GM21390 (cell line): ENCODE data around the gene SWSAP1.
"Not testable (repeated sequence)": the region's sequence is repeated elsewhere in the genome, so short reads cannot be mapped to it uniquely, and the experiment has no call there.

Experiments used
- ATAC-seq: cut with Tn5 transposase; IDR thresholded peaks from one replicate; pipeline ENCODE4 v1.9.1; 2021; ENCODE audit not compliant: unreplicated experiment

Gene SWSAP1

GRCh38 chr19:11354102-11354501 lies 20.4 kb upstream of the SWSAP1 start:
- ATAC-seq, result not testable (repeated sequence)

- ATAC-seq, result no peak
Measured at GRCh38 chr19:11355160-11356073, 19.0 kb upstream of the SWSAP1 start, which contains the start of gene PLPPR2. TSS of gene PLPPR2 (plus strand) at chr19:11355432. CDS start at chr19:11357674, 2,242 bp downstream.

DNA sequence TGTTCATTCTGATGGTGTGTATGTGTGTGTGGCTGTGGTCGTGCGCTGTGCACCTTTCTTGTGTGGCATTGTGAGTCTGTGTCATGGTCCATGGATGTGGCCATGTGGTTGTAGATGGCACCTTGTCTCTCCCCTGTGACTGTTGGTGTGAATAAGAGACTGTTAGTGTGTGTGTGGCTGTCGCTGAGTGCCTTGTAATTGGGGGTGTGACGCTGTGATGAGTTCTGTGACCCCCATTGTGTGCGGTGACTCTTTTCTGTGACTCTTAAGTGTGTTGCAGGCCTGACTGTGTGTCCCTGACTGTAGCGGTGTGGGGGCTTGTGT lies 18.4 kb upstream of the SWSAP1 start:
- no peak for ATAC-seq

GRCh38 chr19:11356676-11357550 lies 17.6 kb upstream of the SWSAP1 start:
- no peak for ATAC-seq

DNA sequence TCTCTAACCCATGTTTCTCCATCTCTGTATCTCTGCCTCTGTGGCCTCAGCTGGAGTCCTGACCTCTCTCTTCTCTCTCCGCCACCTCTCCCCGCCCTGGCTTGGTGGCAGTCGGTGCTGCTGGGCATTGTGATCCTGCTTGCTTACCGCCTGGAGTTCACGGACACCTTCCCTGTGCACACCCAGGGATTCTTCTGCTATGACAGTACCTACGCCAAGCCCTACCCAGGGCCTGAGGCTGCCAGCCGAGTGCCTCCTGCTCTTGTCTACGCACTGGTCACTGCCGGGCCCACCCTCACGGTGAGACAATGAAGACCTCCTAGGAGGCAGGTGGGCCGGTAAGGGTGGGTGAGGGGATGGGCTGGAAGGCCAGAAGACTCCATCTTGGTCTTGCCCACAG lies 15.0 kb upstream of the SWSAP1 start:
- ATAC-seq, result no peak

GRCh38 chr19:11361037-11361770 lies 13.3 kb upstream of the SWSAP1 start:
- no peak for ATAC-seq

DNA sequence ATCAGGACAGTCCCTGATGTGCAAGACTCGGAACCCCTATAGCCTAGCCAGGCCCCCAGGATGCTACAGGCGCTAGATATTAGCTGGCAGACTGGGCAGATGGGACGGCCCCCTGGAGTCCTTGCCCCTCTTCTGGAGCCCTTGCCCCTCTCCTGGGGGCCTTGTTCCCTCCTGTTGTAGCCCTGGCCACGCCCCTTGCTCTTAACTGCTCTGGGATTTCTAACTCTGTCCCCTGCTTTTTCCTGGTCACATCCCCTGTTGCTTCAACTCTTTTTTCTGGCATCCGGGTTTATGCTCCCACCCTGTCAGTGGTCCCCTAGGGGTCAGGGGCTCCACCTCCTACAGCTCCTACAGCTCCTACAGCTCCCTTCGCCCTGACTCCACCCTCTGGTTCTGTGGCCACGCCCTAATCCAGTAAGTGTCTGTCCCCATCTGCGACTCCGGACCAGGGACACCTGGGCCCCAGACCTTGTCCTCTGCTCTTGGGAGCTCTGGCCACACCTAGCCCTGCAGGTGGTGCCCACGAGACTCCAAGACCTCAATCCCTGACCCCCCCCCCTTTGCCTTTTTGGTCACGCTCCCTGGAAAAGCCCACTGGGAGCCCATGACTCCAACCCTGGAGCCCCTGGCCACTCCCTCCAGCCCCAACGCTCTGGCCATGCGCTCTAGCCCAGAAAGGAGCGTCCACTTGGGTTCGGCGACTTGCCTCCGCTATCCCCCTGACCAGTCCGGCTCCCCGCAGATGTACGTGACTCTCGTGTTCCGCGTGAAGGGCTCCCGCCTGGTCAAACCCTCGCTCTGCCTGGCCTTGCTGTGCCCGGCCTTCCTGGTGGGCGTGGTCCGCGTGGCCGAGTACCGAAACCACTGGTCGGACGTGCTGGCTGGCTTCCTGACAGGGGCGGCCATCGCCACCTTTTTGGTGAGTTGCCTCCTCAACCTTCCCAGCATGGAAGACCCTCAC lies 12.4 kb upstream of the SWSAP1 start:
- no peak for ATAC-seq

- no peak for ATAC-seq
Measured at GRCh38 chr19:11363881-11364280, 10.6 kb upstream of the SWSAP1 start.

DNA sequence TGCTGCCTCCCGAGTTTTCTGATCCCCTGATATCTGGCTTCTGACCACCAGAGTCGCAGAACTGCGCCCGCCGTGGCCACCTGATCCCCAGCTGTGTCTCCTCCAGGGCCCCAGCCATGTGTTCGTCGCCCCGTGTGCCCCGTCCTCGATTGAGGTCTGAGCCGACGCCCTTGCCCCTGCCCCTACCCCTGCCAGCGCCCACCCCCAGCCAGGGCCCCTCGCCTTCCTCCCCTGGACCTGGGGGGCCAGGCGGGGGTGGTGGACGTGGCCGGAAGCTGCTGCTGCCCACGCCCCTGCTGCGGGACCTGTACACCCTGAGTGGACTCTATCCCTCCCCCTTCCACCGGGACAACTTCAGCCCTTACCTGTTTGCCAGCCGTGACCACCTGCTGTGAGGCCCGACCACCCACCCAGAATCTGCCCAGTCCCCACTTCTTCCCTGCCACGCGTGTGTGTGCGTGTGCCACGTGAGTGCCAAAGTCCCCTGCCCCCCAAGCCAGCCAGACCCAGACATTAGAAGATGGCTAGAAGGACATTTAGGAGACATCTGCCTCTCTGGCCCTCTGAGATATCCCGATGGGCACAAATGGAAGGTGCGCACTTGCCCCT lies 10.1 kb upstream of the SWSAP1 start:
- no peak for ATAC-seq

DNA sequence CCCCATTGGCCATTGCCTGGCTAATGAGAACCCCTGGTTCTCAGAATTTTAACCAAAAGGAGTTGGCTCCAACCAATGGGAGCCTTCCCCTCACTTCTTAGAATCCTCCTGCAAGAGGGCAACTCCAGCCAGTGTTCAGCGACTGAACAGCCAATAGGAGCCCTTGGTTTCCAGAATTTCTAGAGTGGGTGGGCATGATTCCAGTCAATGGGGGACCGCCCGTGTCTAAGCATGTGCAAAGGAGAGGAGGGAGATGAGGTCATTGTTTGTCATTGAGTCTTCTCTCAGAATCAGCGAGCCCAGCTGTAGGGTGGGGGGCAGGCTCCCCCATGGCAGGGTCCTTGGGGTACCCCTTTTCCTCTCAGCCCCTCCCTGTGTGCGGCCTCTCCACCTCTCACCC lies 9.5 kb upstream of the SWSAP1 start:
- ATAC-seq, result no peak

GRCh38 chr19:11365557-11366117 lies 8.8 kb upstream of the SWSAP1 start:
- ATAC-seq, result no peak

- ATAC-seq, result no peak
Measured at GRCh38 chr19:11367528-11367927, 6.9 kb upstream of the SWSAP1 start.

- no peak for ATAC-seq
Measured at GRCh38 chr19:11370744-11371143, 3.7 kb upstream of the SWSAP1 start.

DNA sequence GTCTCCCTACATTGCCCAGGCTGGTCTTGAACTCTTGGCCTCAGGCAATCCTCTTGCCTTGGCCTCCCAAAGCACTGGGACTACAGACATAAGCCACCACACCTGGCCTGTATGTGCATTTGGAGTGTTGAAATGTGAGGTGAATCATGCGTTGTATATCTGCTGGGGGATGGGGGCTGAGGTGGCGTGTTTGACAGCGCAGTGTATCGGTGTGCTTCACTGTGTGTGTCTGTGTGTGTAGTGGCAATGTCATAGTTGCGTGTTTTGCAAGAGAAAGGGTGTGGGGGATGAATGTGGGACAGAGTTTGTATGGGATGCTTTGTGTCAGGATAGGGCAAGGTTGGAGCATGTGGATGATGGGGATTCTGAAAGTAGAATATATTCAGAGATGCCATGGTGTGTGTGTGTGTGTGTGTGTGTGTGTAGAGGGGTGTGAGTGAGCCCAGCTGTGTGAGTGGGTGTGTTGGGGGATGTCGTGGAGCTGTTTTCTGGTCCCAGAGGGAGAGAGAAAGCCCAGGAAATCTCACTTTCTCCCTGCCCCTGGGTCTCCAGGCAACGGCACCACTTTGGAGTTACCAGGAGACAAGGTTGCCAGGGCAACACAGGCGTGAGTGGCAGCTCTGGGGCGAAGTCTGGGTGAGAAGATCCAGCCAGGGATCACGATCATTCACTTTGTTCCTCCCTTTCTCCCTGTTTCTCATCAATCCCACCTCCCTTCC lies 1.1 kb upstream of the SWSAP1 start:
- no peak for ATAC-seq

DNA sequence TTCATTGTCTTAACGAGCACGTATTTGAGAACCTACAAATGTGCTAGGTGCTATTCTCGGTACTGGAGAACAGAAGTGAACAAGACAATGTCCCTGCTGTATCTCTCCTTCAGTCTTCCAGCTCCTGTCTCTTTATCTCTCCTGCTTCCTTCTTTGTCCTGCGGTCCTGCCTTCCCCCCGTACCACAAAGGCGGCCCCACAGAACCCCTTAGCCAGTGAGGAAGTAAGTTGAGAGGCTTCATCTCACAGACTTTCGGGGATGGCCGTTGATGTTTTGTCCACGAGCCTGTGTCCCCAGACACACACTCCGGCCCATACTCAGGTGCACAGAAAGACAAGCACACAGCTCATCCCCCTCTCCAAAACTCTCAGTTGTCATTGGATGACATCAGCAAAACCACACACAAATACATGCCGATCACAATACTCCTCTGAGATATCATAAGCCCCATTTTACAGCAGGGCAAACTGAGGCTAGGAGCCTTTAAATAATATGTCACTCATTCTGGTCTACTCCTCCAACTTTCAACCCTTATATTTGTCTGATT lies 507 bp upstream of the SWSAP1 start:
- ATAC-seq, result no peak

DNA sequence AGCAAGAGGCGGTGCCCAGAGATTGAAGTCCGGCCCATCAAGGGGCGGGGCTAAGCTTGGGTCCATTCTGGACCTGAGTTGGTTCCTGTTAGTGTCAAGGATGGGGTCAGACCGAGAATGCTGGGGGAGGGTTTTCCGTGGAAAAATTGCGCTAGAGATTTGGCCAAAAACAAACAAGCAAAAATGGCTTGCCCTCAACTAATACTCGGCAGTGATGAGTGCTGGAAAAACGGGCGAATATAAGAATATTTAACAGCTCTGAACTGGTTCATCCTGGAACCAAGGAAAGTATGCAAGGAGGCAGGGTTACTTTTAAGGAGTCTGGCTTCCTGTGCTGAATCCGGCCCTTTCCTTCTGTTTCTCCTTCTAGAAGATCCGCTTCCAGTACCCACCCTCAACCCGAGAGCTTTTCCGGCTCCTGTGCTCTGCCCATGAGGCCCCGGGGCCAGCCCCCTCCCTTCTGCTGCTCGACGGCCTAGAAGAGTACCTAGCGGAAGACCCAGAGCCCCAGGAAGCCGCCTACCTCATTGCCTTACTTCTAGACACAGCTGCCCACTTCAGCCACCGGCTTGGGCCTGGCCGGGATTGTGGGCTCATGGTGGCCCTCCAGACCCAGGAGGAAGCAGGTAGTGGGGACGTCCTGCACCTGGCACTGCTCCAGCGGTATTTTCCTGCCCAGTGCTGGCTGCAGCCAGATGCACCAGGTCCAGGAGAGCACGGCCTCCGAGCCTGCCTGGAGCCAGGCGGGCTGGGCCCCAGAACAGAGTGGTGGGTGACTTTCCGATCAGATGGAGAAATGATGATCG lies 880 bp downstream of the SWSAP1 start:
- ATAC-seq, result no peak

DNA sequence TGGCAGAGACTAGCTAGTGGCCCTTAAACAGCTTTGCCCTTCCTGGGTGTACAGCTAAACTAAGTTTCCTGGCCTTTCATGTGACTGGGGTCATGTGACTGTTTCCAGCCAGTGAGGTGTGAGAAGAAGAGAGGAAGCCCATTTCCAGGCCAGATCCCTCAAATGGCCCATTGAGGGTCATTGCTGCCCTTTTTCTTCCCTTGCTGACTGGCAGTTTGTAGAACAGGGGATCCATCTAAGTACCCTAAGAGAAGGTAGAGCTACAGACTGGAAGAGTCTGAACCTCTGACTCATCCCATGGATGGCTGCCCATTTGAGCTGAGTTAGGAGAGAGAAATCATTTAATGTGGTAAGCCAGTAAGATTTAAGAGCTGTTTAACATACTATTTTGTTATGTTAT lies 2.8 kb downstream of the SWSAP1 start:
- no peak for ATAC-seq

GRCh38 chr19:11377756-11378155 lies 3.3 kb downstream of the SWSAP1 start:
- no peak for ATAC-seq
